ENCODE data around the gene HIF1A. TPM values are rescaled to one million over a fixed set of nuclear protein-coding genes. Genes with fewer than 3 reads are reported as not detected.

The HIF1A gene
- total RNA-seq, 1 donor from 2014 or later, result 435 TPM

- no peak for FAIRE-seq
- Histone ChIP-seq H3K9ac (ENCODE audit: low read length) (no peak overlapping the region), H3K36me3 (ENCODE audit: insufficient read depth, low read length) (peaks cover 12% of the 10 kb centered on the region), H3K27me3 (ENCODE audit: insufficient read depth, low read length) (no peaks in the 10 kb centered on the region), H3K4me1 (ENCODE audit: insufficient read depth, low read length) (peaks cover 17% of the 10 kb centered on the region), H3K4me2 (ENCODE audit: low read length) (peak overlapping the region; percentile 97), H3K4me3 (ENCODE audit: insufficient read depth, low read depth, low read length) (no peak overlapping the region), H3K27ac (ENCODE audit: low read depth, low read length) (no peak overlapping the region), H2AFZ (ENCODE audit: low read depth, low read length) (no peak overlapping the region), H3K79me2 (ENCODE audit: insufficient read depth, low read length) (peaks cover 50% of the 10 kb centered on the region), H4K20me1 (ENCODE audit: insufficient read depth, low read length) (peaks cover 13% of the 10 kb centered on the region), H3K9me3 (ENCODE audit: insufficient read depth, low read depth, low read length) (no peaks in the 10 kb centered on the region)
- peak overlapping the region; percentile 97 for H3K4me3 Mint-ChIP-seq (ENCODE audit: unreplicated experiment)
- H3K27me3 Mint-ChIP-seq (ENCODE audit: low read depth, unreplicated experiment), result no peaks in the 10 kb centered on the region
- peak; percentile 27 for DNase-seq (ENCODE audit: low read depth)
- no peak overlapping the region for H3K27ac Mint-ChIP-seq (ENCODE audit: unreplicated experiment)
- TF ChIP-seq EZH2 (IDR thresholded peaks at IDR 0.05; ENCODE audit: insufficient read depth, low read length) (no peak), CTCF (IDR thresholded peaks at IDR 0.05; ENCODE audit: insufficient read depth, low read depth, low read length) (no peak)
- H3K4me1 Mint-ChIP-seq (ENCODE audit: low read depth, unreplicated experiment), result peaks cover 19% of the 10 kb centered on the region
- no peaks in the 10 kb centered on the region for H3K36me3 Mint-ChIP-seq (ENCODE audit: low read depth, unreplicated experiment)
- H3K9me3 Mint-ChIP-seq (ENCODE audit: unreplicated experiment), result no peaks in the 10 kb centered on the region
These were observed 70.1 kb downstream of the HIF1A start for GRCh38 chr14:61765225-61765943.

- H3K9me3 Mint-ChIP-seq (ENCODE audit: unreplicated experiment), result no peaks in the 10 kb centered on the region
- Histone ChIP-seq H3K4me1 (ENCODE audit: insufficient read depth, low read length) (peaks cover 17% of the 10 kb centered on the region), H3K27ac (ENCODE audit: low read depth, low read length) (no peak overlapping the region), H3K9ac (ENCODE audit: low read length) (no peak overlapping the region), H4K20me1 (ENCODE audit: insufficient read depth, low read length) (peaks cover 13% of the 10 kb centered on the region), H3K79me2 (ENCODE audit: insufficient read depth, low read length) (peaks cover 50% of the 10 kb centered on the region), H3K4me3 (ENCODE audit: insufficient read depth, low read depth, low read length) (no peak overlapping the region), H3K27me3 (ENCODE audit: insufficient read depth, low read length) (no peaks in the 10 kb centered on the region), H3K36me3 (ENCODE audit: insufficient read depth, low read length) (peaks cover 14% of the 10 kb centered on the region), H3K4me2 (ENCODE audit: low read length) (peak overlapping the region; percentile 97), H3K9me3 (ENCODE audit: insufficient read depth, low read depth, low read length) (no peaks in the 10 kb centered on the region), H2AFZ (ENCODE audit: low read depth, low read length) (no peak overlapping the region)
- no peaks in the 10 kb centered on the region for H3K27me3 Mint-ChIP-seq (ENCODE audit: low read depth, unreplicated experiment)
- no peaks in the 10 kb centered on the region for H3K36me3 Mint-ChIP-seq (ENCODE audit: low read depth, unreplicated experiment)
- no peak overlapping the region for H3K27ac Mint-ChIP-seq (ENCODE audit: unreplicated experiment)
- FAIRE-seq (no peak), DNase-seq (ENCODE audit: low read depth) (no peak)
- TF ChIP-seq EZH2 (IDR thresholded peaks at IDR 0.05; ENCODE audit: insufficient read depth, low read length) (no peak), CTCF (IDR thresholded peaks at IDR 0.05; ENCODE audit: insufficient read depth, low read depth, low read length) (no peak)
- H3K4me1 Mint-ChIP-seq (ENCODE audit: low read depth, unreplicated experiment), result peaks cover 19% of the 10 kb centered on the region
- H3K4me3 Mint-ChIP-seq (ENCODE audit: unreplicated experiment), result peak overlapping the region; percentile 30
These were observed 70.8 kb downstream of the HIF1A start for GRCh38 chr14:61766151-61766550.

- H3K36me3 ChIP-seq (ENCODE audit: insufficient read depth, low read length), result peaks cover 17% of the 10 kb centered on the region
These were observed 72.9 kb downstream of the HIF1A start for GRCh38 chr14:61768240-61768639.

More at GRCh38 chr14:61768240-61768639, 72.9 kb downstream of the HIF1A start:
- Histone ChIP-seq H3K9ac (ENCODE audit: low read length) (no peak overlapping the region), H4K20me1 (ENCODE audit: insufficient read depth, low read length) (peaks cover 12% of the 10 kb centered on the region), H3K79me2 (ENCODE audit: insufficient read depth, low read length) (peaks cover 39% of the 10 kb centered on the region), H2AFZ (ENCODE audit: low read depth, low read length) (no peak overlapping the region), H3K9me3 (ENCODE audit: insufficient read depth, low read depth, low read length) (no peaks in the 10 kb centered on the region), H3K4me2 (ENCODE audit: low read length) (no peak overlapping the region), H3K27me3 (ENCODE audit: insufficient read depth, low read length) (no peaks in the 10 kb centered on the region), H3K27ac (ENCODE audit: low read depth, low read length) (no peak overlapping the region), H3K4me1 (ENCODE audit: insufficient read depth, low read length) (peaks cover 12% of the 10 kb centered on the region), H3K4me3 (ENCODE audit: insufficient read depth, low read depth, low read length) (no peak overlapping the region)
- H3K4me3 Mint-ChIP-seq (ENCODE audit: unreplicated experiment), result no peak overlapping the region
- H3K36me3 Mint-ChIP-seq (ENCODE audit: low read depth, unreplicated experiment), result no peaks in the 10 kb centered on the region
- no peak for TF ChIP-seq CTCF (IDR thresholded peaks at IDR 0.05; ENCODE audit: insufficient read depth, low read depth, low read length)
- TF ChIP-seq EZH2 (IDR thresholded peaks at IDR 0.05; ENCODE audit: insufficient read depth, low read length), result no peak
- no peaks in the 10 kb centered on the region for H3K9me3 Mint-ChIP-seq (ENCODE audit: unreplicated experiment)
- H3K4me1 Mint-ChIP-seq (ENCODE audit: low read depth, unreplicated experiment), result peaks cover 12% of the 10 kb centered on the region
- H3K27me3 Mint-ChIP-seq (ENCODE audit: low read depth, unreplicated experiment), result no peaks in the 10 kb centered on the region
- DNase-seq (ENCODE audit: low read depth) (no peak), FAIRE-seq (no peak)
- no peak overlapping the region for H3K27ac Mint-ChIP-seq (ENCODE audit: unreplicated experiment)
